Hypothalamus (tissue), 51 donors: Measurements from ENCODE around the gene PRKCA.

Source experiments
- DNase-seq, 51 donors: peaks; one replicate each; lab custom pipeline; 2025; lab: John Stamatoyannopoulos, UW

PRKCA gene

GRCh38 chr17:66555605-66556004 is 253.2 kb downstream of the PRKCA start:
- no peak for DNase-seq

- no peak for DNase-seq
Measured at GRCh38 chr17:66557200-66557599, 254.8 kb downstream of the PRKCA start.

GRCh38 chr17:66557886-66558285 is 255.5 kb downstream of the PRKCA start:
- no peak for DNase-seq

- DNase-seq, result no peak
Measured at GRCh38 chr17:66560691-66561090, 258.3 kb downstream of the PRKCA start.

GRCh38 chr17:66562119-66562518 is 259.7 kb downstream of the PRKCA start:
- DNase-seq, result no peak

- no peak for DNase-seq
Measured at GRCh38 chr17:66564992-66565465, 262.6 kb downstream of the PRKCA start.

- DNase-seq, result peak in 47 of 51 donors; percentile 8 to 88 (median 65)
Measured at GRCh38 chr17:66567234-66568170, 265.1 kb downstream of the PRKCA start.

- no peak for DNase-seq
Measured at GRCh38 chr17:66569572-66569971, 267.2 kb downstream of the PRKCA start.

GRCh38 chr17:66570447-66571195 is 268.2 kb downstream of the PRKCA start:
- DNase-seq, result no peak

GRCh38 chr17:66571745-66572144 is 269.3 kb downstream of the PRKCA start:
- no peak for DNase-seq

- DNase-seq, result no peak
Measured at GRCh38 chr17:66573078-66573477, 270.7 kb downstream of the PRKCA start.

- no peak for DNase-seq
Measured at GRCh38 chr17:66574123-66574522, 271.7 kb downstream of the PRKCA start.

GRCh38 chr17:66576473-66576872 is 274.1 kb downstream of the PRKCA start:
- DNase-seq, result no peak

- DNase-seq, result no peak
Measured at GRCh38 chr17:66577041-66577440, 274.6 kb downstream of the PRKCA start.

- no peak for DNase-seq
Measured at GRCh38 chr17:66578781-66579489, 276.5 kb downstream of the PRKCA start.

- DNase-seq, result no peak
Measured at GRCh38 chr17:66579556-66579955, 277.1 kb downstream of the PRKCA start.

- DNase-seq, result peak in 1 of 51 donors; percentile 9
Measured at GRCh38 chr17:66580184-66580955, 278.0 kb downstream of the PRKCA start.

- no peak for DNase-seq
Measured at GRCh38 chr17:66580956-66581391, 278.6 kb downstream of the PRKCA start.

- DNase-seq, result no peak
Measured at GRCh38 chr17:66582373-66583111, 280.1 kb downstream of the PRKCA start.
